OCI-LY1 (cell line): ENCODE results near the gene POLR1A.

ENCODE experiments used
- CTCF ChIP-seq: fragments of 200-600 bp; sonication (generic), shearing (Covaris generic); IDR thresholded peaks from 2 replicates; pipeline ENCODE4 v1.5.1; 2017; ENCODE audit warnings: mild to moderate bottlenecking, antibody characterized with exemption, low read length, moderate library complexity, mixed read lengths
- EZH2 ChIP-seq: fragments of 200-600 bp; sonication (generic), shearing (Covaris generic); IDR thresholded peaks from 2 replicates; pipeline ENCODE4 v1.8.0; 2017; ENCODE audit warnings: borderline replicate concordance, mixed run types, mild to moderate bottlenecking, antibody characterized with exemption, low read length, moderate library complexity, mixed read lengths

GRCh38 chr2:86006524-86006923 lies 99.2 kb downstream of the POLR1A start:
- TF ChIP-seq EZH2 (no peak), CTCF (no peak)
